ENCODE results near the gene FLVCR2. TPM values are rescaled to one million over a fixed set of nuclear protein-coding genes. Genes with fewer than 3 reads are reported as not detected.
A peak's percentile ranks its signal among the peaks of the same experiment; 100 is the strongest.

The FLVCR2 gene
- total RNA-seq: 1 to 10 TPM in 1 of 2 experiments, under 1 TPM in 1; 0.50 to 4.4 TPM

DNA sequence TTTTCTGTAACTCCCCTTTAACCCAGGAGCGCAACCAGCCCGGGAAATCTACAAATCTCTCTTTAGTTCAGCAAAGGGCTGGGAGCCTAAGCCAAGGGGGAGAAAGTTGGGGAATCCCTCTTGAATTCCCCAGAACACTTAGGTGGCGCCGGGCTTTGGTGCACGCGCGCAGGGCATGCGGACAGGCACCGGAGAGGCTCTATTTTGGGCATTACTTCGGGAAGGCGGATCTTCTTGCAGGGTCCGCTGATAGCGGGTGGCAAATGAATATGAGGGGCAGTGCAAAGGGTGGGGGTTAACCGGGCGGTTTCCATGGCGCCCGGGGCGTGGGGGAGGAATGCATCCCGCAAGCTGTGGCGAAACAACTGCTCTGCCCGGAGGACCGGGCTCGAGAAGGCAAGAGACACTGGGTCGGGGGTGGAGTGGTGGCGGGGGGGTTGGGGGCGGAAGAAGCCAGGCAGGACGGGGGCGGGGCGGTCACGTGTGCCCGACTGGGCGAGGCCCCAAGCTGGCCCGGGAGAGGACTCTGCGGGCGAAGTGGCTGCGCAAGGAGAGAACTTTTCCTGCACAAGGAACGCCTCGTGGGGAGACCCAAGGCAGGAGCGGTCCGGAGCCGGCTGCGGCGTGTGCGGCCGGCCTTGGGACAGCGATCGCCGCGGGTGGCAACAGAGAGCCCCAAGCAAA is at the start of gene FLVCR2:
Gene FLVCR2 (plus strand): TSS at position 519 of the 684 bp plus-strand sequence. CDS start 353 bp downstream, outside the sequence.
- ATAC-seq (peak; percentile 61), DNase-seq (peak; percentile 46)
- Mint-ChIP-seq H3K9me3 (no peaks in the 10 kb centered on the region), H3K27me3 (peaks cover 3% of the 10 kb centered on the region), H3K27ac (peak within 1 kb of the TSS; percentile 59), H3K4me3 (peak within 1 kb of the TSS; percentile 77), H3K4me1 (ENCODE audit: low read depth) (peaks cover 20% of the 10 kb centered on the region), H3K36me3 (ENCODE audit: low read depth) (no peaks in the 10 kb centered on the region)
- intact Hi-C loops (cut with micrococcal nuclease): no loop called here
- POLR2A ChIA-PET: interaction anchor here (0.7 to 1.7 kb wide), 4 partner anchors 10 to 76 kb away, joined by 3 to 5 read pairs (median 4); no protein-coding TSS in a partner anchor
- CTCF ChIA-PET: interaction anchor here (1.0 to 12.0 kb wide), 38 partner anchors 9 to 410 kb away, joined by 3 to 281 read pairs (median 6); partner anchors contain the start of genes ERG28, IFT43 and TTLL5
- TF ChIP-seq CTCF (IDR thresholded peaks at IDR 0.05): no peak

DNA sequence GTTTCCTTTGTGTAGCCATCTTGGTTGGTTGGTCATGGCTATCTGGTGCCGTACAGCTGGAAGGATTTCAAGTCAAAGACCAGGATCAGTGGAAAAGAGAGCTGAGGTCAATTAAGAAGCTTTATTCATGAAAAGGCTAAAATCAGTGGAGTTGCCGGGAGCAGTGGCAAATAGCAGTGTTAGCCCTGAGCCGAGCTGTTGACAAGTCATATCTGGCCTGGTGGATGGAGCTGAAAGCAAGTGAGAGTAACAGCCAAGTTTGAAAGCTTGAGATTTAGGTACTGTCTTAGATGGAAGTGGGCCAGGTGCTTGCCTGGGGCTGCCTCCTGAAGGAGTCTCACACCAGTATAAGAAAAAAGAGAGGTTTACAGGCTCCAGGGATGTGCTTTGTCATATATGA is 47.2 kb upstream of the FLVCR2 start:
- Mint-ChIP-seq H3K9me3 (no peaks in the 10 kb centered on the region), H3K36me3 (ENCODE audit: low read depth) (peaks cover 64% of the 10 kb centered on the region), H3K27me3 (no peaks in the 10 kb centered on the region), H3K4me3 (no peak overlapping the region), H3K4me1 (ENCODE audit: low read depth) (peaks cover 66% of the 10 kb centered on the region), H3K27ac (no peak overlapping the region)
- peak; percentile 30 for ATAC-seq
- DNase-seq: no peak
- intact Hi-C loops (cut with micrococcal nuclease): no loop called here
- ChIA-PET CTCF (interaction anchor here (0.6 to 2.7 kb wide), 2 partner anchors 11 to 12 kb away, joined by 3 to 7 read pairs; no protein-coding TSS in a partner anchor), POLR2A (interaction anchor here (0.8 kb wide), 1 partner anchor 18 kb away, joined by 3 read pairs; no protein-coding TSS in a partner anchor)
- no peak for TF ChIP-seq CTCF (IDR thresholded peaks at IDR 0.05)

DNA sequence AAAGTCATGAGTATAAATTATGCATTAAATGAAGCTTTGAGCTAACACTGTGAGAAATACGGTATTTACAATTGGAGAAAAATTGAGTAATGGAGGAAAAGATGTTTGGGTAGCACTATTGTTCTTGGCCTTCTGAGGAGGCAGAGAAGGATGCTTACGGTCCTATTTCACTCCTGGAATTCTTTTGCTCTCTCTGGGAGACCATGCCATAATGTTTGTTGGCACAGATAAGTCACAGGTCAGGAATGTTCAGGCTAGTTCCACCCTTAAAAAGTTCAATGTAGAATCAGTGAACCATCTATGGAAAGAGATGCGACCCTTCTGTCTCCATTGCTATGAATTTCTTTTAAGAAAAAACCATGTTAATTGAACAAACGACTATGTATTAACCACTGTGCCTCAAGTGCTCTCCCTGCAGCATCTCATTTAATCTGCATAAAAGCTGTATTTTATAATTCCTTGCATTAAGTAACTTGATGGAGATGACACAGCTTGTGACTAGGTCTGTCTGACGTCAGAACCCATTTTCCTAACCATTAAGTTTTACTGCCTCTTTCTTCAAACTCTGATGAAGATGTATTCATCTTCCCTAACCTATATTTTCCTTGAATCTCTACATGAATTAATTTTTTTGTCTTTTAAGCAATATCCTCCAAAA is 46.6 kb upstream of the FLVCR2 start:
- no peak for DNase-seq
- peaks cover 61% of the 10 kb centered on the region for H3K36me3 Mint-ChIP-seq (ENCODE audit: low read depth)
- POLR2A ChIA-PET: interaction anchor here (0.8 kb wide), 1 partner anchor 18 kb away, joined by 3 read pairs; no protein-coding TSS in a partner anchor
- no peaks in the 10 kb centered on the region for H3K27me3 Mint-ChIP-seq
- no peaks in the 10 kb centered on the region for H3K9me3 Mint-ChIP-seq
- no peak overlapping the region for H3K27ac Mint-ChIP-seq
- H3K4me1 Mint-ChIP-seq (ENCODE audit: low read depth): peaks cover 60% of the 10 kb centered on the region
- CTCF ChIA-PET: interaction anchor here (0.6 to 2.7 kb wide), 2 partner anchors 11 to 13 kb away, joined by 3 to 7 read pairs; no protein-coding TSS in a partner anchor
- no peak overlapping the region for H3K4me3 Mint-ChIP-seq
- ATAC-seq: no peak
- no peak for TF ChIP-seq CTCF (IDR thresholded peaks at IDR 0.05)
- intact Hi-C loops (cut with micrococcal nuclease): no loop called here

GRCh38 chr14:75533791-75534555 is 44.4 kb upstream of the FLVCR2 start:
- CTCF ChIA-PET: interaction anchor here (0.9 to 1.5 kb wide), 5 partner anchors 9 to 121 kb away, joined by 3 to 5 read pairs (median 3); no protein-coding TSS in a partner anchor
- H3K4me1 Mint-ChIP-seq (ENCODE audit: low read depth): peaks cover 56% of the 10 kb centered on the region
- POLR2A ChIA-PET: interaction anchor here (0.7 to 1.5 kb wide), 4 partner anchors 10 to 26 kb away, joined by 3 to 6 read pairs (median 4); partner anchors contain the start of gene BATF
- H3K4me3 Mint-ChIP-seq: no peak overlapping the region
- no peaks in the 10 kb centered on the region for H3K27me3 Mint-ChIP-seq
- TF ChIP-seq CTCF (IDR thresholded peaks at IDR 0.05): no peak
- ATAC-seq: no peak
- H3K27ac Mint-ChIP-seq: peak overlapping the region; percentile 68
- H3K9me3 Mint-ChIP-seq: no peaks in the 10 kb centered on the region
- no peak for DNase-seq
- intact Hi-C loops (cut with micrococcal nuclease): no loop called here
- H3K36me3 Mint-ChIP-seq (ENCODE audit: low read depth): peaks cover 58% of the 10 kb centered on the region
